ENCODE measurements around the gene ADAMTS16. TPM values are rescaled to one million over a fixed set of nuclear protein-coding genes. Genes with fewer than 3 reads are reported as not detected.

The ADAMTS16 gene
- total RNA-seq, 3 donors from 2014 or later: 0.10 to 0.35 (median 0.26) TPM

GRCh38 chr5:5155617-5156016 lies 15.5 kb downstream of the ADAMTS16 start:
- intact Hi-C loops (cut with DNase I, micrococcal nuclease): no loop called here
- no peaks in the 10 kb centered on the region for H3K4me1 ChIP-seq (ENCODE audit: low read depth)
- DNase-seq (no peak), ATAC-seq (no peak)
- no peak overlapping the region for H3K4me3 ChIP-seq
- no peaks in the 10 kb centered on the region for H3K36me3 ChIP-seq (ENCODE audit: low read depth)
- H3K9me3 ChIP-seq: no peaks in the 10 kb centered on the region
- TF ChIP-seq, protein P1, sequence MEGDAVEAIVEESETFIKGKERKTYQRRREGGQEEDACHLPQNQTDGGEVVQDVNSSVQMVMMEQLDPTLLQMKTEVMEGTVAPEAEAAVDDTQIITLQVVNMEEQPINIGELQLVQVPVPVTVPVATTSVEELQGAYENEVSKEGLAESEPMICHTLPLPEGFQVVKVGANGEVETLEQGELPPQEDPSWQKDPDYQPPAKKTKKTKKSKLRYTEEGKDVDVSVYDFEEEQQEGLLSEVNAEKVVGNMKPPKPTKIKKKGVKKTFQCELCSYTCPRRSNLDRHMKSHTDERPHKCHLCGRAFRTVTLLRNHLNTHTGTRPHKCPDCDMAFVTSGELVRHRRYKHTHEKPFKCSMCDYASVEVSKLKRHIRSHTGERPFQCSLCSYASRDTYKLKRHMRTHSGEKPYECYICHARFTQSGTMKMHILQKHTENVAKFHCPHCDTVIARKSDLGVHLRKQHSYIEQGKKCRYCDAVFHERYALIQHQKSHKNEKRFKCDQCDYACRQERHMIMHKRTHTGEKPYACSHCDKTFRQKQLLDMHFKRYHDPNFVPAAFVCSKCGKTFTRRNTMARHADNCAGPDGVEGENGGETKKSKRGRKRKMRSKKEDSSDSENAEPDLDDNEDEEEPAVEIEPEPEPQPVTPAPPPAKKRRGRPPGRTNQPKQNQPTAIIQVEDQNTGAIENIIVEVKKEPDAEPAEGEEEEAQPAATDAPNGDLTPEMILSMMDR (IDR thresholded peaks at IDR 0.05): no peak

GRCh38 chr5:5156471-5157082 lies 16.4 kb downstream of the ADAMTS16 start:
- no peak for ATAC-seq
- intact Hi-C loops (cut with DNase I, micrococcal nuclease): no loop called here

GRCh38 chr5:5158472-5158895 lies 18.4 kb downstream of the ADAMTS16 start:
- no peaks in the 10 kb centered on the region for H3K36me3 ChIP-seq (ENCODE audit: low read depth)
- TF ChIP-seq, protein P1 (IDR thresholded peaks at IDR 0.05): no peak
- DNase-seq (no peak), ATAC-seq (no peak)
- H3K4me1 ChIP-seq (ENCODE audit: low read depth): no peaks in the 10 kb centered on the region
- no peaks in the 10 kb centered on the region for H3K9me3 ChIP-seq
- intact Hi-C loops (cut with DNase I, micrococcal nuclease): no loop called here
- H3K4me3 ChIP-seq: no peak overlapping the region

More at GRCh38 chr5:5156471-5157082, 16.4 kb downstream of the ADAMTS16 start:
- TF ChIP-seq, protein P1 (IDR thresholded peaks at IDR 0.05): no peak
- no peak for DNase-seq
- Histone ChIP-seq H3K4me3 (no peak overlapping the region), H3K4me1 (ENCODE audit: low read depth) (no peaks in the 10 kb centered on the region), H3K9me3 (no peaks in the 10 kb centered on the region), H3K36me3 (ENCODE audit: low read depth) (no peaks in the 10 kb centered on the region)

DNA sequence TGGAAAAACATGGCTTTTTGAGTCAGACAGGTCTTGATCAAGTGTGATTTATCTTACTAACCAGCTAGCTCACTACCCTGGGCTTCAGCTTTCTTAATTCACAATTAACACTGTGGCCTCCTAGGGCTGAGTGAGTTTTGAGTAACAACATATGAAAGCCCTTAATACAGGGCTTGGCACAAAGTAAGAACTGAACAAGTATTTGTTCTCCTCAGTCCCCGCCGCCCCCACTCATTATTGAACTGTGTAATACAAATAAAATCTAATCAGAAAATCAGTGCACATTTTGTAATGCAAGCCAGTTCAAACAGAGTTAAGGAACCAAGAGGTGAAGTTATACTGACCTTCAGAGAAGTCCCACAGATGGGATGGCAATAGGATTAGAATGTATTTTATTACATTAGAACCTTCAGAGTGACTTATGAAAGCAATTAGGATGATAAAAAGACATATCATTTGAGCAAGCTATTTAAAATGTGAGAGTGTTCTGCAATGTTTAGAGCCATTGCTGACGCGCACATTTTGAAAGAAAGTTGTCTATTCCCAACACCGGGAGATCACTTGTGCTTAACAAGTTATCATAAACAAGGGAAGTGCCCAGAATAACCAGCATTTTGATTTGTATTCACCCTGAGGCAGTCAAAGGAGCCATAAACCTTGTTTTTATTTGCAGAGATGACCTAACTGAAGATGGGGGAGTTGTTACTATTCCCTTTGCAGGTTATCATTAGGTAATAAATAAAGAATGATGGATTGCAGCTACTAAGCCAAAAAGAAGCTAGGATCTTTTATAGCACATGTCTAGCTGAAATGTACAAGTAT lies 19.4 kb downstream of the ADAMTS16 start:
- no peaks in the 10 kb centered on the region for H3K9me3 ChIP-seq
- intact Hi-C loops (cut with DNase I, micrococcal nuclease): no loop called here
- no peaks in the 10 kb centered on the region for H3K36me3 ChIP-seq (ENCODE audit: low read depth)
- H3K4me1 ChIP-seq (ENCODE audit: low read depth): no peaks in the 10 kb centered on the region
- no peak overlapping the region for H3K4me3 ChIP-seq
- no peak for ATAC-seq
- DNase-seq: no peak
- TF ChIP-seq, protein P1 (IDR thresholded peaks at IDR 0.05): no peak

GRCh38 chr5:5164163-5164562 lies 24.0 kb downstream of the ADAMTS16 start:
- no peaks in the 10 kb centered on the region for H3K36me3 ChIP-seq (ENCODE audit: low read depth)
- DNase-seq: no peak

More at GRCh38 chr5:5164163-5164562, 24.0 kb downstream of the ADAMTS16 start:
- intact Hi-C loops (cut with DNase I, micrococcal nuclease): no loop called here
- Histone ChIP-seq H3K4me3 (no peak overlapping the region), H3K9me3 (no peaks in the 10 kb centered on the region), H3K4me1 (ENCODE audit: low read depth) (no peaks in the 10 kb centered on the region)
- TF ChIP-seq, protein P1 (IDR thresholded peaks at IDR 0.05): no peak
- no peak for ATAC-seq
